ENCODE results near the gene ROS1.

Gene ROS1

DNA sequence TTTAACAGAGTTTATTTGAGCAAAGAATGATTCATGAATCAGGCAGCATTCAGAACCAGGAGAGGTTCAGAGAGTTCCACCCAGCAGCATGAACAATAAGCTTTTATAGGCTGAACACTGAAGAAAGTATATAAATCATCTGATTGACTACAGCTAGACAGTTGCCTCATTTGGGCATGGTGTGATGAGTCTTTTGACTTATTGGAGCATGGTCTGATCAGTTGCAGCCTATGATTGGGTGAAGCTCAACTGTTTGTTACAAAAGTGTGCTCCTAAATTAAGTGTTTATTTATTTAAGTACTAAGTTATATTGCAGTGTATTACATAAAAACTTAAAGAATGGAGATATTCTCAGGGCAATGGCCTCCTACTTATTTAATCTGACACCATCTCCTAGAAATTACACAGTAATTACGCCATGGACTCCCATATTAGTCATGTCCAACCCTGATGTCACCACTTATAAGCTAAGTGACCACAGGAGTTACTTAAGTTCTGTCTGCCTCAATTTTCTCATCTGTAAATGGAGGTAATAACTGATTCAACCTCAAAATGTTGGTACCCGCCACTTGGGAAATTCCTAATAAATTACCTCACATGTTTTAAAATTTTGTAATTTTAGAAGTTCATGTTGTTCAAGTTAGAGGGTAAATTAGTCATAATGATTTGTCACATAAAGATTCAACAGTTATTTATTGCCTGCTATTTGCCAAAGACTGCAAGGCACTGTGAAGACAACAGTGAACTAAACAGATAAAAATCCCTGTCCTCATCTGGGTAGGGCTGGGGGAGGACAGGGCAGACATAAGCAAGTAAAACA is 15.2 kb upstream of the ROS1 start:
- no peak for DNase-seq

DNA sequence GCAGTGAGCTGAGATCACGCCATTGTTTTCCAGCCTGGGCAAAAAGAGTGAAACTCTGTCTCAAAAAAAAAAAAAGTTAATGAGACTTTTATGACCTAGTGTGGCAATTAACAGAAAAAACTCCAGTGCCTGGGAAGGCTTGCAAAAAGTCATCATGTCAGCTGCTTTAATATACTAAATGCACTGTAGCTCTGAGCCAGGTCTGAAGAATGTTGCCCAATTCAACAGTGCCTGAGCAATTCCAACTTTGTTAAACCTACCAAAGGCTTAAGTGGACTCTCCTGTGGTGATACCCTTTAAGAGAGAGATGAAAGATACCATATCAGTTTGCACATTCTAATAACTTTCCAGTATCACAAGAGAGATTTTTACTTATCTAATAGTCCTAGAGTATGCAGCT is 6.5 kb upstream of the ROS1 start:
- DNase-seq: no peak

DNA sequence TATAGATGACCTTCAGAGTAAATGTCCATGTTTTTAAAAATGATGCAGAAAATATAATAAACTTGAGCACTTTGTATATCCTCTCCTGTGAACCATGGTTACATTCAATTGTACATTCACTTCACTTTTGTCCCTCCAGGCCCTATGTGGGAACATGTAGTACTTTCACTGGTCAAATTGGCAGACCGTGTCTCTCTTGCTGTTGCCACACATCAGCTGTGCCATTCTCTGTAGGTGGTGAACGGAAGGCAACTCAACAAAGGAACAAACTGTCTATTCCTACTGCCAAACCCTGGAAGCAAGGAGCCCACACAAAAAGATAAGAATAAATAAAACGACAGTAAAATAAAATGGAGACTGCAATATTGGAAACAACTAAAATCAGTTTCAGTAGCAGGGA is 2.0 kb downstream of the ROS1 start:
- DNase-seq: no peak

DNA sequence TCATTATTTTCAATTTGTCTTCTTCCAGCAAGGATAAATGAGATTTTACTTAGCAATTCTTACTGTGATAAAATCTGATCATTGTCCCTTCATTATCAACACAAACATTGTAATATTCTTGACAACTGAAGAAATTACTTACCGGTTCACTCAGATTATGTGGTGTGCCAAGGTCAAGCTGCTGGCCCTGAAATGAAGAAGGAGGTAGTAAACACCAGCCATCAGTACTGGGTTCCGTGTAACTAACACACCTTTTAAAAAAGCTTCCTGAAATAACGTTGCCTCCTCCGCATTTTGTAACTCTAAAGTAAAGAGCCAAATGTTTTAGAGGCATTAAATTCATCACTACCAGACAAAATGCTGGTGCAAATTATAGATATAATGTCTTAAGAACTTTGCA is 7.4 kb downstream of the ROS1 start:
- DNase-seq: no peak

DNA sequence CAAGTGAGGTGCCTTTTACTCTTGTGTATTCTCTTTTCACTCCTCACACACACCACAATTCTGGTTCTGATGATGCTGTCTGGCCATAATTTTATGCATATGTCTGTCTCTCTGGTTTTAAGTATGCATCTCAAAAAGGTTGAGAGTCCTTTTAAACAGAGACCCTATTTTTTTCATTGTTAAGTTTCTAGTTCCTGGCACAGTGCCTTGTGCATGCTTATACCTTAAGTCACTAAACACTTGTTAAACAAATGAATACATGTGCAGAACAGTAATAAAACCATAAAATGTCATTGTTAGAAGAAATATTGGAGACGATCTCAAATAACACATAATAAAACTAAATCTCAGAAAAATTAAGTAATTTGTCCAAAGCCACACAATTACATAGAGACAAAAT is 7.9 kb downstream of the ROS1 start:
- no peak for DNase-seq

DNA sequence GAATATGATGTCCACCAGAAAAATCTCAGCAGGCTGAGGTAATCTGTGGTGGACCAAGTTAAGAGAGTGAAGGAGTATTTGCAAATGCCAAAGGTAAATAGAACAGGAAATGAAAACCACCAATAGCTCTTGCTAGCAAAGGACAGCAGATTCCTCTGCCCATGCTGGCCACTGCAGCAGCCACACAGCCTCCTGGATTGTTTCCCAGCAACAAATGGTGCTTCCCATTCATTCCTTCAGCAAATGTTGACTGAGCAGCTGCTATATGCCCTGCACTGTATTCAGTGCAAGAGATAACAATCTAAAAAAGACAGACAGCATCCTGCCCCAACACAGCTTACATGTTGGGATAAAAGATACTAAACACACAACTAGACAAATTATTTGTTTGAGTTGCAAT is 11.0 kb downstream of the ROS1 start:
- DNase-seq: no peak

DNA sequence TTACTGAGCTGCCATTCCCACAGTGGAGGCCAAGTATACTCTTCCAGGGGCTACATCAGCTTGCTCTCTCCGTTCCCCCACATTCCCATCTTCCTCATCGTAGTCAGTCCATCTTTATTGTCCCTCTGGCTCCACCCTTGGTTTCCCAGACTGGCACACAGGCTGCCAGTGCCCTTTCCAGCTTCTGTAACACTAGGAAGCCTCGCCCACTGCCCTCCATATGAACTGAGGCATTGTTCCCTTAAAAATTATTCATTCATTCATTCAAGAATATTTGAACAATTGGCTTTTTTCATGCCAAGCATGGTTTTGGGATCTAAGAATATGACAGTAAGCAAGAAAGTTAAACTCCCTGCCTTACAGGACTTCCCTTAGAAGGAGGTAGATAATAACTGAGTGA is 14.3 kb downstream of the ROS1 start:
- no peak for DNase-seq

DNA sequence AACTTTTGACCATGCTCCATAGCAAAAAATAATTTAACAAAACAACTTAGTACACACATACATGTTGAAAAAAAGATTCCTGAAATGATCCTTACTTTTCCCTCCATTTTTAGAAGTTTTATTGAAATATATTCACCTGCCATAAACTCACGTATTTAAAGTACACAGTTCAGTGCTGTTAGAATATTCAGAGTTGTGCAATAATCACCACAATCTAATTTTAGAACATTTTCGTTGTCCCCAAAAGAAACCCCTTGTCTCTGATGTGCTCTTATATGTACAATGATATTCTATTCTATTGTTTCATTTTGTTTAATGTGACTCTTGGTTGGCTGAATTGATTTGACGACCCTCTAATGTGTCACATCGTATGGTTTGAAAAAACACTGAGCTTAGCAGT is 15.9 kb downstream of the ROS1 start:
- no peak for DNase-seq

DNA sequence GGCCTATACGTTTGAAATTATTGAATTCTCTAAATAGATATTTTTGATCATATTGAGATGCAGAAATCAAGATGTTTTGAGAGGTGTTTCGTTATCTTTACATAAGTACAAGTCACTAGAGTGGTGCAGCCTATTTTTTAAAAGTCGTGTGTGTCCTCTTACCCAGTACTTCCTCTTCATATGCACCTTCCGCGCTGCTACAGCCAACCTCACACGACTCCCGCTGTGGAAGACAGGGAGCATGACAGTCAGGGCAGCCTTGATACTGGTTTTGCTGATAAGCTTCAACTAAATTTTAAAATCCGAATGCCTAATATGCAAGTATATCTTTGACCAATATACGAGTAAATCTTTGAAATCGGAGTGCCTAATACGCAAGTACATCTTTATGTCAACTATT is 16.3 kb downstream of the ROS1 start:
- no peak for DNase-seq

DNA sequence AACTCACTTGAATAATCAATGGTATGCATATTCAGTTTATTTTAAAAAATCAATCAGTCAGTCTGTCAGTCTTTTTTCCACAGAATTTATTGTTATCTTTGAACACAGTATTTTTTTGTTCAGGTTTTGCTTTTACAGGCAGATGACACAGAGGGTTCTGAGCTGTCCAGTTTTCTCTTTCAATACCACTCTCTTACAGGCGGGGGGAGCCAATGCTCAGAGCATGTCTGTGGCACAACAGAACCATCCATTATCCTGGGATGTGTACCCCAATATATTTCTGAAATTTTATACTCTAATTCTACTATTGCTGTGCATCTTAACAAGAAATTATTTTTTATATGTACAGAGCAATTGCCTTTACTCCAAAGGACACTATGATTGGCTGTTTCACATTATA is 21.2 kb downstream of the ROS1 start:
- DNase-seq: no peak

DNA sequence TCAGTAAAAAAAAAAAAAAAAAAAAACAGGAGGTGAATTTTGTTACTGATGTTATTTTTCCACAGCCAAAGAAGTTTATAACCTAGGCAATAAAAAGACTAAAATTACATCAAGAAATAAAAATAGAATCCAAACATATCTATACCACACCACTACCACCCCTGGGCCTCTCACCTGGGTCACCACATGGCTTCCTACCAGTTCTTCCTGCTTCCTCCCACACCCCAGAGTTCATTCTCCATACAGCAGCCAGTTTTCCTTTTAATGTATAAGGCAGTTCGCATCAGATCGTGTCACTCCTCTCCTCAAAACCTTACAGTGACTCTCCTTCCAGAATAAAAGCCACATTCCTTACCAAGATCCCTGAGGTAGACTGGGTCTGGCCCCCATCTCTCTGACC is 23.9 kb downstream of the ROS1 start:
- no peak for DNase-seq

DNA sequence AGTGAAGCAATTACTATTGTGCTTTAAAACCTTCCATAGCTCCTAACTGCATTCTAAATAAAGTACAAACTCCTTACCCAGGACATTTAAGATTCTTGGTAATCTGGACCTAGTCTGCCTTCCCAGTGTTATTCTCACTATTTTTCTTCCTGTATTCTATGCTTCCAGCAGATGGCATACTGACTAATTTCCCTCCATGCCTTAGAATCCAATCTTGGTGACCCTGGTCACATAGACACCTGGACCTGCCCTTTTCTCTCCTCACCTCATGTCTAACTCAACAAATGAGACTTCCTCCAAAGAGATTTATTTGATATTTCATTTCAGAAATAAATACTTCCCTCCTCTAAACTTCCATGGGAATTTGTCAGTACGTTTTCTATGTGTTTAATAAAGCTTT is 25.8 kb downstream of the ROS1 start:
- DNase-seq: no peak

DNA sequence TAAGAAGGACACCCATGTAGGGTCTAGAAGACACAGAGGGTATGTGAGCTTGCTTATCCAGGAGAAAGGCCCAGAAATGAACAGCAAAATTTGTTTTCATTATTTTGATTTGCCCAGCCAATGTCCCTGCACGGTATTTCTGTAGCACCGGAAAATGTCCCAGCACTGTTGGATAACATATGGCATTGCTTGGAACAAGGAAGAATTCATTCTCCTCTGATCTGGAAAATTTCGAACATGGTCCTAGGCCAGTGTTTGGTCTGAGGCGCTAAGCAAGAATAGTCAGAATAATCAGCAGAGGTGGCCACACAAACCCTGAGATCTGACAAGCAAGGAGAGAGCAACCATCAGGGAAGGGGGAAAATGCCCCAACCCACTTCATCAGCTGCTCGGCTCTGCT is 26.6 kb downstream of the ROS1 start:
- no peak for DNase-seq

DNA sequence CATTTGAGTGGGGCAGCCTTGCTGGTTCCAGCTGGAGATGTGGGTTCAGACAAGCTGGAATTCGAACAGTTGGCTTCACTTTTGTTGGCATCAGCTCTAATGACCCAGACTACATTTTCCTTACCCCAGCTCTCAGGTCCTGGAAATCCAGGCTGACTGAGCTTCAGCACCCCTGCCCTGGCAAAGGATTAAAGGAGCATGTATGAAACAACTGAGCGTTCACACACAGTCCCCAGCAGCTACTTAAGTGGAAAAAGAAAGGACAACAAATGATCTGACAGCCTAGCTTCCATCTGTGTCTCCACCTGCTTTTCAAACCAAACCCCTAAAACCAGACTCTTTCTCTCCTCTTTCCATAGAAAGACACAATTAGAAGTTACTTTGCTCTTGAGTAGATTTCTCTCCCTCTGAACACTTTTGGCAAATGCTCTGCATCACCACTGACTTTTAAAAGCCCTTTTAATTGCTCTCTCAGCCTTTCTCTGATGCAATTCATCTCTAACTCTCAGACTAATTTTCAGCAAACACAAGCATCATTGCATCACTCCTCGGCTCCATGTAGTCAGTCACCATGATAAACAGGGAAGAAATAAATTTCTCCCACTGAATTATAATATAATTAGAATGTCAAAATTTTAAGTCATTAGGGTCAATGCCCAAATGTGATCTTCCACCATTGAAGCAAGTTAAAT is 28.1 kb downstream of the ROS1 start:
- no peak for DNase-seq

DNA sequence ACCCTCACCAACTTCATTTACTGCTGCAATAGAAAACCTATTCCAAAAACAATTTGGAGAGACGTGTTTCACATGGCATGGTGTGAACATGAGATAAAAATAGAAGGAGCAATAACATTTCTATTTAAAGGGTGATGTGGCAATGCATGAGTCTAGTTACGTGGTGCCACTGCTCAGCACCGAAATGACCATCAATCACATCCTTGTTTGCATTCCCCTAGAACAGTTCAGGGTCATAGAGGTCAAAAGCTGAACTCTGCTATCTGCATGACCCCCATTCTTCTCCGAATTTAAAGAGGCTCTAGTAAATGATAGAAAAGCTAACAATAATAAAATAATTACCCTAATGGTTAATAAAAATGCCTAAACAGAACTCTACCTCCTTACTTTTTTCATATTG is 29.5 kb downstream of the ROS1 start:
- no peak for DNase-seq

DNA sequence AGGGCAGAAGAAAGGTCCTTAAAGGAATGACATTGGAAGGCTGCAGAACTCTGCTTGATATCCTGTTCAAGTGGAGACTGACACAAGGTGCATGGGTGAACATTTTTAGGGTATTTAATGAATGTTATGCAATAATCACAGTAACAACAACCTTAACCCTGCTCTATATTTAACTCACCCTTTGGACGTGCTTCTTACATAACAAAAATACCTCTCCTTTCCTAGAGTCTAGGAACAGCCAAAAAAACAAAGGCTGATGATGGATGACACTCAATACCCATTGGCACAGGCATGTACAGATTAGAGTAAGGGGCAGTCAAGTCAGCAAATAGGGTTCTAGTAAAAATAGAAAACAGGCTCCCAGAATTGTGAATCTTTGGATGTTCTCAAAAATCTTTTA is 30.6 kb downstream of the ROS1 start:
- no peak for DNase-seq

DNA sequence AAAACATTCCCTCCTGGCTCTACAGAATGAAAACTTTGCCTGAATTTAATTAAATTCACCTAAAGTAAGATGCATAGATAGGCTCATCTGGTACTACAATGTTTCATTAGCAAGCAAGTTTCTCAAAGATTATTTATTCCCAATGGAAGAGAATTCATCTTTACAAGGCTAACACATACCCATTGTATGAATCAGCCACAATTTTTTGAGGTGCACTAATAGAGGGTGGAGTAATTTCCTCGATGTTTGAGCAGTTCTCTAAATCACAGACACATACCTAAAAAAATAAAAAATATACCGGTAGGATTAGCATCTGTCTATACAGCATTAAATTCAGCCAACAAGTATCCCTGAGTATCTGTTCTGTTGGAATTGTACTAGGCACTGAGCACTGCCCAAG is 32.7 kb downstream of the ROS1 start:
- DNase-seq: no peak

DNA sequence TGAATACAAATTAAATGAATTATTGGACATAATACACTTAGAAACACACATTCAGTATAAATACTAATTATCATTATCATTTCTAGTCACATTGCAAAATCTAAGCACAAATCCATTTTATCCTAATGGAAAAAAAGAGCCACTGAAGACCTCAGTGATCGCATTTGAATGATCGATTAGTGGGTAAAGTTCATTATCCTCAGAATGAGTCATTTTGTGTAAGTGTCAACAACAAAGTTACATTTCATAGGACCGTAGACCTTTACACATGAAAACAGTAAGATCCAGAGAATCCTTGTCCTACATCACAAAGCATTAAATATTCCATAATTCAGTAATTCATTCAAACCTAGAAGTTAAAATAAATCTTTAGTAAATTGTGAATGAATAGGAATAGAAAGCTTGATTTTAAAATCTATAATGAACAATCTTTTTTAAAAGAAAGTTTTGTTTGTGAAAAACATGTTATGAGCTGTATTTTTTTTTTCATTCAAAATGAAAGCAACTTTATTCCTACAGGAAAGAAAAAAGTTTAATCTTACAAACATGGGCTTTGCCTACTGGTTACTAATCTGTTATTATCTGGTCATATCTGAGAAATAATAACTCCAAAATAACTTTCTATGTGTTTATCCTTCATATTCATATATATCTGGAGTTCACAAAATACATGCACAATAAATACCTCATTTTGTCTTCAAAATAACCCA is 33.7 kb downstream of the ROS1 start:
- DNase-seq: no peak

DNA sequence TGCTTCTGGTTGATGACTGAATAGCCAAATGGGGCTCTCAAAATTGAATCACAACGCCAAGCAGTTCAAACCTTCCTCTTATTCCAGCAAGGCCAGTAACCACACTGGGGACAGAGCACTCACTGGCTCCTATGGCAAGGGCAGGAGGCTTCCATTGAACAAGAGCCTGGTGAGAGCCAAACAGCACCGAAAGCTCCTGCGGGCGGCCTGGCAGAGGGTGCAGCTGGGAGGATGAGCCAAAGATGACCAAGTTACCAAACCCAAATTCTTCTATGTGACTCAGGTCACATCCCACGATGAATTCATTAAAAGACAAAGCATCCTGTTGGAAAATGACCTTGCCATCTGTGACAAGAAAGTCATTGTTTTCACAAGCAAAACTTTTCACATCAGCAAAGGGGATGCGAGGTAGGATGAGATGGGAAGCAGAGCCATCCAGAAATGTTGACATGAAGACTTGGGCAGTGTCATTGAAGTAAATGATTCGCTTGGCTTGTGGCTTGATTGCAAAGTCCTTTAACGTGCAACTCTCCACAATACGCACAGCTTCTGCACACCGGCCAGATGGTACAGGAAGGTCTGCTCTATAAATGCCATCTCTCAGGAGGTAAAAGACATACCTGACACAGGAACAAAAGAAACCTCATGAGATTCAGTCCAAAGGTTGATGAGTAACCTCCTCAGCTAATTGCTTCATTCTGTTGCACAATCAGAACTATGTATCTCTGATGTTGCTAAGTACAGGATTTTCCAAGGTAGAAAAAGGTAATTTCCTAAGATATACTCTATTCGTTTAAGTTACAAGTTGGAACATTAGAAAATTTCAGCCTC is 36.3 kb downstream of the ROS1 start:
- DNase-seq: no peak

DNA sequence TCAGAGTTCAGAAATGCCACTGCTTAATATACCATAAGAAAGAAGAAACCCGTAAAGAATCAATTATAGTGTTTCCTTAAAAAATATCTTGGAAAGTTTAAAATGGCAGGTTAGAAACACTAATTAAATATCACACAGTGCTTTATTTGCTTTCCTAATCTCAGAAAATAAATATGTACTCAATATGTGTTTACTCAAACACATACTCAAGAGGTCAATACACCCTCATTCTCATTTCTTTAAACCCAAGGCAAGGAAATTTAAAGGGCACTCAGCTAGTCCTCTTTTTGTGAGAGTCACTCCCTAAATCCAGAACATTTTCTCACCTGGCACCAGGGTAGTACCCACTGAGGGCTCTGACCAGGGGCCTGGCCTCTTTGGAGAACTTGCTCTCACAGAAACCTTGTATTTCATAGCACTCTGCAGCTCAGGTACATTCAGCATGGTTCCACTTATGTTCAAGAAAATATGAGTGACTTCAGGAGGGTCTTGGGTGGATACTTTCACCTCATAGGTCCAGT is 38.2 kb downstream of the ROS1 start:
- DNase-seq: no peak

DNA sequence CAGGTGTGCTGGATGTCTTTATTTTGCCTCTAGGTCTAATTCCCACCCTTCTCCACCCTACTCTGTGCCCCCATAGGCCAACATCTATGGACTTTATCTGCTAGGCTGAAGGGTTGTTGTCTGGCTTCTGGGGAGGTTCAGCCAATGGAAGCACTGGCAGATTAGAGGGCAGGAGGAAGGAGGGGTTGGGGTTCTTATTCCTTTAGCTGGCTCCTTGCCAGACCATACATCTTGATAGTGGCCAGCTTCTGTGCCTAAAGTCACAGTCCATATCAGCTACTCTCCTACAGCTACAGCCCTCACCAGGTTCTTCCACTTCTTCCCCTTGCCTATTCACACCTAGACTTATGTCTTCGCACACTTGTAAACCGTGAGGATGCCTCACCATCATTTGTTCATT is 41.1 kb downstream of the ROS1 start:
- no peak for DNase-seq

DNA sequence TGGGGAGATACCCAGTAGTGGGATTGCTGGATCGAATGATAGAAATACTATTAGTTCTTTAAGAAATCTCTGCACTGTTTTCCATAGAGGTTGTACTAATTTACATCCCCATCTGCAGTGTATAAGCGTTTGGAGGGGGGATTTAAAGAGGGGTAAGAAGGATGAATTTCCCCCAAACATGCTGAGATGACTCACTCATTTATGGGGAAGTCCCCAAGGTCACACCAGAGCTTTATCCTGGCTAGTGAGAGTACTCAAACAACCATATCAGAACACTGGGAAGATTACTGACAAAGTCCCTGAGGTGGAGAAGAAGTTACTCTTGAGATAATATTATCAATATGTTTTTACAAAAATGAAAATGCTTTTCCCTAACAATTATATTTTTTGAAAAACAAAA is 44.0 kb downstream of the ROS1 start:
- DNase-seq: no peak

DNA sequence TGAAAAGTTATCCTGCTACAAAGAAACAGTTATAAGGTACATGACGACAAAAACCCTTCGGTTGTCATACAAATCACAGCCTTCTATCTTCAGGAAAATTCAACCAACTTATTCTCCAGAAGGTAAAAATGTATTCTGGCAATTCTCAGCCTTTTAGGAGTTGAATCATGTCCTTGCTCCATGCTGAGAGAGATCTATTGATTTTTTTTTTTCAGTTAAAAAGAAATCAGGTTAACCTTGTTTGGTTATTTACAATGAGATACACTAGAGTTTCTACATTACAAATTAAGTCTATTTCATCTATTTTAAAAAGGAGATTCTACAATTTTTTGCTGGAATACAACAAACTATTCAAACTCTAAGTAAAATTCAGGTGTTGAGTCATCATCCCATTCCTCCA is 45.4 kb downstream of the ROS1 start:
- no peak for DNase-seq

All from NCI-H510A (cell line).